ENCODE results near the gene TRABD.
"Not testable (repeated sequence)": the region's sequence is repeated elsewhere in the genome, so short reads cannot be mapped to it uniquely, and the experiment has no call there.

TRABD gene

DNA sequence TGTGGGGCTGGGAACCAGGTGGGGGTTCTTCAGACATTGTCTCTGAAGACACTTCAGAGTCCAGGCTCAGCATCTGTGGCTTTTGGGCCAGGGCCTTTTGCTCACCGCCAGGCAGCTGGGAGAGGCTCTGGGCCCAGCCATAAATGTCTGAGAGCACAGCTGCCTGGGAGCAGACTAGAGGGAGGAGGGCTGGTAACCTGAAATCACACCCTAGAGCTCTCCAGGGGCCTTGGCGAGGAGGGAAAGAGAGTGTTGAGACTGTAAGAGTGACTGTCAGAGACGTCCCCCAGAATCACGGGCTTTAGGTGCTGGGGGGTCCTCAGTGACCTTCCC, 4.1 kb downstream of the TRABD start:
- no peak for DNase-seq

DNA sequence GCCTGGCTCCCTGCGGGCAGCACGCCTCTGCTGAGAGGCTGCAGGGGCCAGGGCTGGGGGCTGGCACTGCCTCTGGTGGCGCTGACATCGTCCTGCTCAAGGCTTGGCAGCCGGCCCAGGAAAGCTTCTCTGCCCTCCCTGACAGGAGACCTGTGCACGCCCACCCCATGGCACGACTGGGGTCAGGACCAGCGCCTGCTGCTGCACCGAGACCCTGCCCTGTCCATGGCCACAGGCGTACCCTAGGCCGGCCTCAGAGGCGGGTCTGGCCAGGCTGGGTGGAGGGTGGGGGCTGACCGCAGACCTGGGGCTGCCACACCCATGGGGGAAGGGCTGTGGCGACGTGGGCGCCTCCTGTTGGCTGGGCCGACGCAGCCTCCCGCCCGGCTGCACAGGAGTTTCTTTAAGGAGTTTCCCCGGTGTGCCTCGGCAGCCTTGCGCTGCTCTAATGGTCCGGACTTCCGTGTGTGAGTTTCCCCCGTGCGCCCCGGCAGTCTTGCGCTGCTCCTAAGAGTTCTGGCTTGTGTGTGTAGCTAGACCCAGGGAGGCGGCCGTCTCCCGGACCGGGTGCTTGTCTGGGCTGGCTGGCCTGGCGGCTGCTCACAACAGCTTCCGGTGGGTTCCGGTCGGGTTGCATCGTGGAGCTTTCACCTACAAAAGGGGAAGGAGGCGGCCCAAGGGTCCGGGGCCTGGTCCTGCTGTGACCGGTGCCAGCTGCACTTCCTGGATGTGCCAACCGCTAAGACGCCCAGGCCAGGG, 4.6 kb downstream of the TRABD start:
- peak; percentile 89 for DNase-seq

DNA sequence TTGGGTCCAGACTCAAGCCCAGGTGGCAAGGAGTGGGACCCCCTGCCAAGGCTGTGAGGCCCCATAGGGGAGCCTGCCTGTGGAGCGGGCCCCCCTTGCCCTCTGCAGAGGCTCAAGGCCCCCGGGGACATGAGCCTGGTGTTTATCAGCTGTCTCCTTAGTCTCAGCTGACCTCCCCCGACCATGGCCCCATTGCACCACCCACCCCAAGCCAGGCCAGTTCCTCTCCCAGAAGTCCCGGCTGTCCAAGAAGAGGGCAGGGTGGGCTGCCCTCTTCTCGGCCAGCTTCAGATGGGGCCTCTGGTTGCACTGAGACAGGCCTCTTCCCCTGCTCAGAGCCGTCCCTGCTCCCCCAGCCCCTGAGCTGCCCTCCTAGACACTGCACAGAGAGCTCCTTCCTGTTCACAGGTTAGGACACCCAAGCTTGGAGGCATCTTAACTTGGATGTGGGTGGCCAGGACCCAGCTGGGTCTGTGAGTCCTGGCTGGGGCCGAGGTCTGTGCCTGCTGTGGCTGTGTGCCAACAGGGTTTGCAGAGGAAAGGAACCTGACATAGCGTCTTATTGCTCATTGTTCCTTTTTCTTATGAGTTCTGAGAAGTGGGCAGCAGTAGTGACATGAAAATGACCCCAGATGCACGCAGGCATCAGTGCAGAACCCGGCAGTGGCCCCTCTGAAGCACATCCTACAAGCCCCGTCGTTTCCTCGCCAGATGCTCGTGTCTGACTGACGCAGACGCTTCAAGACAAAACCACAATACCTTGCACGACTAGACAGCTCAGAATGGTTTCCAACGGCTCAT, 5.4 kb downstream of the TRABD start:
- peak; percentile 48 for DNase-seq

DNA sequence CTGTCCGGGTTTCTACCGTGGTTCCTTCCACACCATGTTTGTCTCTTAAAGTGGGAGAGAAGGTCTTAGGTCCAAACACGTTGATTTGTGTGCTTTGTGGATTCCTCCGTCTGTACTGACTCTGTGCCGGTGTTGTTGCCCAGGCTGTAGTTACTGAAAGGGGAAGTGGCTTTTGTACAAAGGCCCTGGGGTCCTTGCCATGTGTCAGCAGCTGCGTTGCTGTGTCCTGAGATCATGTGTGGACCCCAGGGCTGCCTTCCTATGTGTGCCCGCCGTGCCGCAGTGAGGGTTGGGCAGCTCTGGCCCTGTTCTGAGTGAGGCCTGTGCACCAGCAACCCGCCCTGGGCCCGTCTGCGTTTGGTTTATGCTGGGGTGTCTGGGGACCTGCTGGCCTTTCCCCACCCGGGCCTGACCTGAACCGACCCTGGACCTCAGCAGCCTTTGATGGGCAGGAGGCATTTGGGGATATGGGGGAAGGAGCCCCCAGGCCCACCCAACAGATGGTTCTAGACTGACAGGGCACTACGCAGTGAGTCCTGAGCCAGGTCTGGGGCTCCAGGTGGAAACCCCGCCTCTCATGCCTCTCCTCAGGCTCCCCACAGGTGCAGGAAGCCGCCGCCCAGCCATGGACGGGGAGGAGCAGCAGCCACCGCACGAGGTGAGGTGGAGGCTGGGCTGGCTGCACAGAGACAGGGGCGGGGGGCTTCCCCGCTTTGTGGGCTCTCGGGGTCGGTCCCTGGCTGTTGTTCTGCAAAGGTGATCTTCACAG, 6.9 kb downstream of the TRABD start:
- DNase-seq = no peak

DNA sequence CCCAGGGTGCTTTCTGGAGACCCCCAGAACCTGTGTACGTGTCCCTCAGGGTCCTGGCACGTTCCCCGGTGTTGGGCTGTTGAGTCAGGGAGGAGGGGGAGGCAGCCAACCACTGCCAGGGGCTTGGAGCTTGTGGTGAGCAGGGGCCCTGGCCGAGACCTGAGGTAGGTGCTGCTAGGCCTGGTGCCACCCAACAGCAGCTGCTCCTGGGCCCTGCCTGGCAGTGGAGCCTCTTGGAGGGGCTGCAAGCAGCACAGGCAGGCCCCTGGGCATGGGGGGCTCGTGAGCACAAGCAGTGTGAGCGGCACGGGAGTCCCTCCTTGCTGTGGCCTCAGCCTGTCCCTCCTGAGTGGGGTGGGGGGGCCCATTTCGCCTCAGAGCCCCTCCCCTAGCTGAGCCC, 7.9 kb downstream of the TRABD start:
- DNase-seq = no peak

DNA sequence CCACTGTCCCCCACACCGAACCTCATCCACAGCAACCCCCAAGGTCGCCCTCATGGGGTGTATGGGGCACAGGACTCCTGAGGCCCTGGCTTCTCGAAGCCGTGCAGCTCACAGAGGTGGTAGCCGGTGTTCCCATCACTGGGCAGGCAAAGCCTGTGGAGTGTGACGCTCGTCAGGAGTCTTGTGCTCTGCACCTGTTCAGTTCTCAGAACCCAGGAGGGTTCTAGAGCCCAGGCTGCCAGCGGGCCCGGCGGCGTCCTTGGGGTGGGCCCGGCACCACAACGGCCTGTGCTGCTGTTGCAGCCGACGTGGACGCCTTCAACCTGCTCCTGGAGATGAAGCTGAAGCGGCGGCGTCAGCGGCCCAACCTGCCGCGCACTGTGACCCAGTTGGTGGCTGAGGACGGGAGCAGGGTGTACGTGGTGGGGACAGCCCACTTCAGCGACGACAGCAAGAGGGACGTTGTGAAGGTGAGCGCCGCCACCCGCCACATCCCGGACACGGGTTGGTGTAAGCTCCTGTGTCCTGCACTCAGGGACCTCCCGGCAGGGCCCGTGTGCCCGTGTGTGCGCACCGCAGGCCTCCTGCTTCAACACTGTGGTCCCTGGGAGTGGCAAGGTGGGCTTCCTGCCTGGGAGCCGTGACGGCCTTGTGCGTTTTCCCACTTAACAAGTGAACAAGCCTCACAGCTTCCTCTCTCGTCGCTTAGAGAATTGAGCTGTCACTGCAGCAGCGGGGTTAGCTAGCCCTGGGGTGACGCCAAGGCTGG, 8.5 kb downstream of the TRABD start:
- no peak for DNase-seq

DNA sequence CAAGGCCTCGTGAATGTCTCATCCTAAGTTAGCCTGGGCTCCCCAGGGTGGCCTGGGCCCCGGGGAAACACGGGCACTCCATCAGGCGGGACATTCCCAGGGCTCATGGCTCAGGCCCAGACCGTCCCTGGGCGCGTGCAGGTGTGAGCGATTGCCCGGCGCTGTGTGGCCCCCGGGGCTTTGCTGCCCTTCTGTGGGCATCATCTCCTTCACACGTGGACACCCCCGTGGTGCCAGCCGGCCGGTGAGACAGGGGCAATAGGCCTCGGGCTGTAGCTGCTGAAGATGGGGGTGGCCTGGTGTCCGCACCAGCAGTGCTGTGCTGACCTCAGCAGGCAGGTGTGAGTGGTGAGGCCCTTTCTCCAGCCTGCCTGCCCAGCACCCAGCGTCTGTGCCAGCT, 10.5 kb downstream of the TRABD start:
- no peak for DNase-seq

DNA sequence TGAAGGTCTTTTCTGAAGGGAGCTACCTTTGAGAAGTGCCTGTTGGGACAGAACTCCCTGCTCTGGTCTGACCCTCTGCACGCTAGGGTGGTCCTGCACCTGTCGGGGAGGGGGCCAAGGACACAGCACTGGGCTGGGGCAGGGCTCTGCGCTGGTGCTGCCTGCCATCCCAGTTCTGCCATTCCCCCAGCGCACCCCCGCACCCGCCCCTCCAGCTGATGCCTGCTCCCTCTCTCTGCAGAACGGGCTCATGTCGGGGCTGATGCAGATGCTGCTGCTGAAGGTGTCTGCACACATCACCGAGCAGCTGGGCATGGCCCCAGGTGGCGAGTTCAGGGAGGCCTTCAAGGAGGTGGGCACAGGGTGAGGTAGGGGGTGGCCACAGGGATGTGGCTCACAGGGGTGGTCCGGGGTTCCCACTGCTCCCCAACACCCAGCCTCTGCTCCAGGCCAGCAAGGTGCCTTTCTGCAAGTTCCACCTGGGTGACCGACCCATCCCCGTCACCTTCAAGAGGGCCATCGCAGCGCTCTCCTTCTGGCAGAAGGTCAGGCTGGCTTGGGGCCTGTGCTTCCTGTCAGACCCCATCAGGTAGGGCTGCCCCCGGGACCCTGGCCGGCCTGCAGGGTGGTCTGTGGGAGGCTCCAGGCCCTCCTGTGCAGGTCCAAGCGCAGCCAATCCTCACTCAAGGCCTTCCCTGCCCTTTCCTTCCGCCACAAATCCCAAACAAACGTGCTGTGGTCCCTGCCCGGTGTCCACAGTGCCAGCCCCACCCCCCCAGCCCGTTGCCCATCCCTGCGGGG, 11.5 kb downstream of the TRABD start:
- DNase-seq = no peak

DNA sequence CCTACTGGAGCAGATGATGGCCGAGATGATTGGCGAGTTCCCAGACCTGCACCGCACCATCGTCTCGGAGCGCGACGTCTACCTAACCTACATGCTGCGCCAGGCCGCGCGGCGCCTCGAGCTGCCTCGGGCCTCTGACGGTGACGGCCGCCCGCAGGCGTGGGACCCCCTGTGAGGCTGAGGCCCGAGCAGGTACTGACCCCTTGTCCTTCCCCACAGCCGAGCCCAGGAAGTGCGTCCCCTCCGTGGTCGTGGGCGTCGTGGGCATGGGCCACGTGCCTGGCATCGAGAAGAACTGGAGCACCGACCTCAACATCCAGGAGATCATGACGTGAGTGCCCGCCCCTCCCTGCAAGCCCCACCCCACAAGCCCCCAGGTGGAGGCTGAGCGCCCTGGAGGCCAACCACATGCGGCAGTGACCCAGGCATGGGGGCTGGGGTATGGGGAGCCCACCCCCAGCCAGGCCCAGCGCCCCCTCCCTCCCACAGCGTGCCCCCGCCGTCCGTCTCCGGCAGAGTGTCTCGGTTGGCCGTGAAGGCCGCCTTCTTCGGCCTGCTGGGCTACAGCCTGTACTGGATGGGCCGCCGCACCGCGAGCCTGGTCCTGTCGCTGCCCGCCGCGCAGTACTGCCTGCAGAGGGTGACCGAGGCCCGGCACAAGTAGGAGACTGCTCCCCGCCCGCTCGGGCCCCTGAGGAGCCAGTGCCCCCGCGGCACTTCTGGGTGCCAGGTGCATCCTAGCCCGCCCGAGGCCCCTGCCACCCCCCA, 12.3 kb downstream of the TRABD start:
- no peak for DNase-seq

DNA sequence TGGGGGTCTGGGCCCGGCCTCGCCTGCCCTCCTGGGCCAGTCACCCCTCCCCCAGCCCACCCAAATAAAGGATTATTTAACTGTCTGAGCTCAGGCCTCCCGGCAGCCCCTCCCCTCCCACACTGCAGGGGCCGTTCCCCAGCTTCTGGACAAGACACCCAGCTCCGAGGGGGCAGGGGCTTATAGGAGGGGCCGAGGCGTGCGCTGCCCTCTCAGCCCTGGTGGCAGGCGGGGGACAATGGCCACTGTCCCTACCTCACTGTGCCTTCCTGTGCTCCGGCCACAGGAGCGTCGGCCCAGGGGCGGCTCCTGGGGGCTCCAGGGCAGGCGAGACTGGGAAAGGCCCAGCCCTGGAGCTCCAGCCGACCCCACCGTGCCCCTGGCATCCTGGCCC, 12.9 kb downstream of the TRABD start:
- DNase-seq = no peak

DNA sequence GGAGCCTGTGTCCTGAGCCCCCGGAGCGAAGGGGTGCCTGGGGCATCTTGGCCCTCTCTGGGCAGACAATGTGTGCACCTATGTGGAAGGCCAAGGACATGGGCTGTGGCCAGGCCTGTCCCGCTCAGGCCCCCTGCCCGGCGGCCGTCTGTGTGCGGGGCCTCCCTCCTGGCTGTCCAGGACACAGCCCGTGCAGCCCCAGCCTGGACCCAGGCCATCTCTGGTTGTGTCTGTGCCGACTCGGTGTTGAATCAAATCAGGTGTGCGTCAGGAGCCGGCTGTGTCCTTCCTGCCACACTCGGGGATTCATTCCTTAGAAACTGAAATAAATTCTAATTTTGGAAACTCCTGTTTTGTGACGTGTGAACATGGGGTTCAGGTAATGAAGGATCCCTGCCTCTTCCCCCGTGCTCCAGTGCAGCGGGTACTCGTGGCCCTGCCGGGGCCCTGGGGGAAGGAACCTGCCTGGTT, 13.6 kb downstream of the TRABD start:
- no peak for DNase-seq

DNA sequence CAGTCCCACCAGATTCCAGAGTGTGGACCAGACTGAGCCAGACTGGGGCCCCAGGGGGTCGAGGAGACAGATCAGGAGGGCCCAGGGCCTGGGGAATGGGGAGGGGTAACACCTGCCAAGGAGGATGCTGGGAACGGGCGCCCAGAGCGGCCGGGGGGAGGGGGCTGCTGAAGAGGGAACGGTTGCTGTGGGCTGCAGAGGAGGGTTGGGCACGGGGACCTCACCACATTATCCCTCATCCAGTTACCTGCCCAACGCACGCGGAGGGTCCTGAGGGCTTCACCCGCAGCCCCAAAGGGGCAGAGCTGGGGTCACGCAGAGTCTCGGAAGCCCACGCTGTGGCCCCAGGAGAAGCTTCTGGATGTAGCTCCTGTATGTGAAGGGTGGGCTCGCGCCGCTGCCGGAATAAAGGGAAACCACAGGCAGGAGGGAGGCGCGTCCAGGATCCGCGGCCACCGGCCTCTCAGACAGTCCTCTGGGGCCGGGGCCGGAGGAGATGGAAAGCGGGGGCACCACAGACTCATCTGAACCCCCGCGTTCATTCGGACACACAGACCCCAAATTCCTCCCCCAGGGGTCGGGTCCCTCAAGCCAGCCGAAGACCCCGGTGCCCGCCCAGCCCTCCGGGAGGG, 14.2 kb downstream of the TRABD start:
- no peak for DNase-seq

DNA sequence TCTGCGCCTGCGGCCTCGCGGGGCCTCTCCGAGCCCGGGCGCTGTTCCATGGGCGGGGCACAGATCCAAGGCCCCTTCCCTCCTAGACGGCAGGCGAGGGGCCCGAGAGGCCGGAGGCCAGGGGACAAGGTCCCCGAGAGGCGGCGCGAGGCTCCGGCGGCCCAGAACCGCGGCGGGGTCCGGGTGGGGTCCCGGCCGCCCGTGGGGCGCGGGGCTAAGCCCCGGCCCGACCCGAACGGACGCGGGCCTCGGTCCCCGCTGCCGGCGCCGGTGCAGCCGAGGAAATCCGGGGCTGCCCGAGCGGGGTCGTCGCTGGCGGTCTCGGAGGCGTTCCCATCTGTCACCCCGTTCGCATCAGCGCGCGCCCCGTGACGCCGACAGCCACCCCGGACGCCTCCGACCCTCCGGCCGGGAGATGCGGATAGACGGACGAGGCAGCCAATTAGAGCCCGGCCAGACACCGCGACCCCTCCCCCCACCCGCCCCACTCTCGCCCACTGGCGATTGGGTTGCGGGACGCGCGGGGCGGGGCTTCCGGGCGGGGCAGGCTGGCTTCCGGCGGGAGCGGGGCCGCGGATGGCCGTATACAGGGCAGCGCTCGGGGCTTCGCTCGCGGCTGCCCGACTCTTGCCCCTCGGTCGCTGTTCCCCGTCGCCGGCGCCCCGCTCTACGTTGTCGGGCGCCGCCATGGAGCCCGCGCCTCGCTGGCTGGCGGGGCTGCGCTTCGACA, 14.9 kb downstream of the TRABD start, which contains the start of gene SELENOO:
Gene SELENOO, plus strand, starts transcription at position 551 of the 730 bp plus-strand sequence. Its CDS starts 26 bp downstream, at position 577.
- DNase-seq = peak; percentile 87

DNA sequence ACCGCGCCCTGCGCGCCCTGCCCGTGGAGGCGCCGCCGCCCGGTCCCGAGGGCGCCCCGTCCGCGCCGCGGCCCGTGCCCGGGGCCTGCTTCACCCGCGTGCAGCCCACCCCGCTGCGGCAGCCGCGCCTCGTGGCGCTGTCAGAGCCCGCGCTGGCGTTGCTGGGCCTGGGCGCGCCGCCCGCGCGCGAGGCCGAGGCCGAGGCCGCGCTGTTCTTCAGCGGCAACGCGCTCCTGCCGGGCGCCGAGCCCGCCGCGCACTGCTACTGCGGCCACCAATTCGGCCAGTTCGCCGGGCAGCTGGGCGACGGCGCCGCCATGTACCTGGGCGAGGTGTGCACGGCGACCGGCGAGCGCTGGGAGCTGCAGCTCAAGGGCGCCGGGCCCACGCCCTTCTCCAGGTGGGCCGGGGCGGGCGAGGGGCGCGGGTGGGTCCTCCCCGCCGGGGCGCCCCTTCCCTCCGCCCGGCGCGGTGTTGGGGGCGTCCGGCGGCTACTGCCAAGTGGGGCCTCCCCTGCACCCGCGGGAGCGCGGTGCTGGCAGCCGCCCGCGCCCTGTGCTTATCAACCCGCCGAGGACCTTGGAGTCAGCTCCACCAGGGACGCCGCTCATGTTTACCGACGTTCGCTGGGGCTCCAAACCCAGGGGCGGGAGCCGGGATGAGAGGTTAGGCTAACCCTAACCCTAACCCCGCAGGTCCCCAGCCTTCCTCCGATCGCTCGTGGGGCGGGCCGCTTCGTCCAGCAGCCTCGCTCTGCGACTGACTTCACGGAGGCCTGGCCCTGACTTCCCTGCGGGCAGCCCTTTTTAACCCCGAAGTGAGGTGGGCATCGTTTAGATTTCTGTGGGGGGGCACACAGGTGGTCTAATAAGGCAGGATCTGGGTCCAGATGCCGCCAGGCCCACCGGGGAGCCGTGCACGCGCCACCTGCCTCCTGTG, 15.7 kb downstream of the TRABD start:
- peak; percentile 47 for DNase-seq

DNA sequence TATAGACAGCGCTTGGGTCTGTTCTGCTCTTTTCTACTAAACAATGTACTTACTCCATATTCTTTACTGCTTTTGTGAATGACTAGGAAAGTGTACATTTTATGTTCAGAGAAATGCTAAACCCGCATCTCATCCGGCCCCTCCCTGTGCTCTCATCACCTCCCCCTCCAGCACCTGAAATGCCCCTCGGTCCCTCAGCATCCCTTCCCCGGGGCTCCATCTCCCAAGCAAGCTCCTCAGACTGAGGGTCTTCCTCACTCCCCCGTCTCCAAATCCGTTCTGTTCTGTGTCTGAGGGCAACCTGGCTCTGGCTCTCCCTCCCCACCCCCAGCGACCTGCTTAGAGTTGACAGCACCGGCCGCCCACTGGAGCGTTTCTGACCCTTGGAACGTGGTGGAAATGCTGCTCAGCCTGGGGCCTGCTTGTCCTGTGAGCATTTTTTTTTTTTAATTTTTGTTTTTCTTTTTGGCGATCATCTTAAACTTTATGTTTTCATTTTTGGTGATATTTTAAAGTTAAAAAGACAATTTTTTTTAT, 16.5 kb downstream of the TRABD start:
- no peak for DNase-seq

DNA sequence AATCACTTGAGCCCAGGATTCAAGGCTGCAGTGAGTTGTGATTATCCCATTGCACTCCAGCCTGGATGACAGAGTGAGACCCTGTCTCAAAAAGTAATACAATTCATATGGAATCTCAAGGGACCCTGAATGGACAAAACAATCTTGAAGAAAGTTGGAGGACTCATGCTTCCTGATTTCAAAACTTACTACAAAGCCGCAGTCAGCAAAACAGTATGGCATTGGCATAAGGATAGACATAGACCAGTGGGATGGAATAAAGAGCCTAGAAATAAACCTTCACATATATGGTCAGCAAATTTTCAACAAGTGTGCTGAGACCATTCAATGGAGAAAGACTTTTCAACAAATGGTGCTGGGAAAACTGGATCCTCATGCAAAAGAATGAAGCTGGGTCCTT, 17.6 kb downstream of the TRABD start:
- DNase-seq = no peak

DNA sequence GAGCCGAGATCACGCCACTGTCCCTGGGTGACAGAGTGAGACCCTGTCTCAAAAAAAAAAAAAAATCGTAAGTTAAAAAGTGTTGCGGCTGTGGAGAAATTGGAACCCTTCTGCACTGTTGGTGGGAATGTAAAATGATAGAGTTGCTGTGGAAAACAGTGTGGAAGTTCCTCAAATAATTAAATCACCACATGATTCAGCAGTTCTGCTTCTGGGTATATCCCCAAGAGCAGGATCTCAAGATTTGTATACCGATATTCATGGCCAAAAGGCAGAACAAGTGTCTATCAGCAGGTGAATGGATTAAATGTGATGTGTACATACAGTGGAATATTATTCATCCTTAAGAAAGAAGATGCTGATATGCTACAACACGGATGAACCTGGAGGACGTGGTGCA, 18.9 kb downstream of the TRABD start:
- no peak for DNase-seq

DNA sequence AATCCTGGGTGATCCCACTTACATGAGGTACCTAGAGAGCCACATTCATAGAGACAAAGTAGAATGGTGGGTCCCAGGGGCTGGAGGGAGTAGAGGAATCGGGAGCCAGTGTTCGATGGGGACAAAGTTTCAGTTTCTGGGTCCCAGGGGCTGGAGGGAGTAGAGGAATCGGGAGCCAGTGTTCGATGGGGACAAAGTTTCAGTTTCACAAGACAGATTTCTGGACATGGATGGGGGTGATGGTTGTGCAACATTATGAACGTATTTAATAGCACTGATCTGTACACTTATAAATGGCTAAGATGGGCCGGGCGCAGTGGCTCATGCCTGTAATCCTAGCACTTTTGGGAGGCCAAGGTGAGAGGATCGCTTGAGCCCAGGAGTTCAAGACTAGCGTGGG, 19.3 kb downstream of the TRABD start:
- not testable (repeated sequence) for DNase-seq

Measured in hematopoietic multipotent progenitor cell treated with erythropoietin and hydrocortisone succinate and interleukin-3 and kit ligand, for 8 days (in vitro differentiated cells).